ENCODE results near the gene CDIPT. TPM values are rescaled to one million over a fixed set of nuclear protein-coding genes. Genes with fewer than 3 reads are reported as not detected.

Gene CDIPT
- total RNA-seq: 10 to 100 TPM; 71.2 to 76.3 TPM

GRCh38 chr16:29862884-29863668, at the start of gene CDIPT:
Gene CDIPT (minus strand): TSS chr16:29863226. CDS start chr16:29862857, 369 bp downstream.

GRCh38 chr16:29900102-29900887, 37.3 kb upstream of the CDIPT start, which contains the start of gene ASPHD1:
Gene ASPHD1 (plus strand): TSS chr16:29900488. CDS start chr16:29900972, 484 bp downstream.

GRCh38 chr16:29899516-29900101, 36.6 kb upstream of the CDIPT start, which contains the start of gene SEZ6L2:
Gene SEZ6L2 (minus strand): TSS chr16:29899550. CDS start chr16:29899019, 531 bp downstream.

GRCh38 chr16:29820271-29820701, 42.7 kb downstream of the CDIPT start, which contains the start of gene MVP:
Gene MVP (plus strand): TSS chr16:29820462. CDS start chr16:29830550, 10,088 bp downstream.

GRCh38 chr16:29815793-29816693, 47.0 kb downstream of the CDIPT start, which contains the start of gene PAGR1:
Gene PAGR1 (plus strand): TSS chr16:29816152. CDS start chr16:29816526, 374 bp downstream.

GRCh38 chr16:29811896-29812665, 50.9 kb downstream of the CDIPT start, which contains the start of gene PRRT2:
Gene PRRT2 (plus strand): TSS chr16:29812193. CDS start chr16:29813055, 862 bp downstream.

Small RNA genes lying within 50 kb of the gene (small RNA-seq; reads per million reads assigned to genes)
- gene AC009133.6 (0 reads per million in 2 donors), gene AC120114.4 (0 reads per million in 2 donors)

Other genes starting within 250 kb of the CDIPT start
- not detected for gene SPN, start 200.0 kb downstream of the CDIPT start, total RNA-seq
- gene QPRT, start 184.0 kb downstream of the CDIPT start, total RNA-seq: 100 to 1,000 TPM; 137 to 148 TPM
- gene C16orf54, start 117.2 kb downstream of the CDIPT start, total RNA-seq: not detected
- not detected for gene ZG16, start 85.0 kb downstream of the CDIPT start, total RNA-seq
- 100 to 1,000 TPM in 1 of 2 donors, 10 to 100 TPM in 1; 48.5 to 102 TPM for gene KIF22, start 72.5 kb downstream of the CDIPT start, total RNA-seq
- gene MAZ, start 56.7 kb downstream of the CDIPT start, total RNA-seq: 100 to 1,000 TPM; 182 to 264 TPM
- not detected for gene PRRT2, start 51.0 kb downstream of the CDIPT start, total RNA-seq
- 10 to 100 TPM; 15.1 to 23.0 TPM for gene PAGR1, start 47.1 kb downstream of the CDIPT start, total RNA-seq
- 100 to 1,000 TPM; 183 to 186 TPM for gene MVP, start 42.8 kb downstream of the CDIPT start, total RNA-seq
- gene SEZ6L2, start 36.3 kb upstream of the CDIPT start, total RNA-seq: 1 to 10 TPM; 1.7 to 6.2 TPM
- gene ASPHD1, start 37.3 kb upstream of the CDIPT start, total RNA-seq: 1 to 10 TPM; 1.3 to 5.2 TPM
- gene KCTD13, start 63.0 kb upstream of the CDIPT start, total RNA-seq: 10 to 100 TPM; 10.3 to 15.1 TPM
- gene TMEM219, start 98.9 kb upstream of the CDIPT start, total RNA-seq: 10 to 100 TPM; 72.9 to 86.4 TPM
- 10 to 100 TPM; 43.6 to 46.1 TPM for gene TAOK2, start 110.6 kb upstream of the CDIPT start, total RNA-seq
- gene HIRIP3, start 132.4 kb upstream of the CDIPT start, total RNA-seq: 1 to 10 TPM; 6.9 to 7.3 TPM
- 10 to 100 TPM; 24.4 to 33.0 TPM for gene INO80E, start 133.0 kb upstream of the CDIPT start, total RNA-seq
- under 1 TPM in 1 of 2 donors, not detected in 1; 0.33 TPM for gene DOC2A, start 147.8 kb upstream of the CDIPT start, total RNA-seq
- gene C16orf92, start 160.0 kb upstream of the CDIPT start, total RNA-seq: not detected
- not detected for gene TLCD3B, start 168.0 kb upstream of the CDIPT start, total RNA-seq
- 100 to 1,000 TPM; 768 to 871 TPM for gene ALDOA, start 202.5 kb upstream of the CDIPT start, total RNA-seq
- 100 to 1,000 TPM; 138 to 221 TPM for gene PPP4C, start 212.8 kb upstream of the CDIPT start, total RNA-seq
- gene TBX6, start 228.7 kb upstream of the CDIPT start, total RNA-seq: 1 to 10 TPM in 1 of 2 donors, under 1 TPM in 1; 0.33 to 1.7 TPM
- gene YPEL3, start 233.0 kb upstream of the CDIPT start, total RNA-seq: 1 to 10 TPM; 6.0 to 7.9 TPM